Activated B cell treated with CpG ODN at 0.5 μM for 24 hours (primary cell): ENCODE measurements around the gene GRIA1. TPM values are rescaled to one million over a fixed set of nuclear protein-coding genes. Genes with fewer than 3 reads are reported as not detected.

Source experiments
- ATAC-seq: fragments of 200-7000 bp; cut with Tn5 transposase; one replicate; pipeline ENCODE4 v1.10.0; 2021; ENCODE audit warnings: low read depth, mild to moderate bottlenecking, moderate library complexity
- CTCF ChIA-PET: fragments of 350-600 bp; sonication (Branson Sonifier 250); formaldehyde crosslinking; loops from one replicate; lab custom pipeline; 2021; ENCODE audit warnings: antibody characterized with exemption; lab: Charles Lee
- POLR2A ChIA-PET: fragments of 350-600 bp; sonication (Branson Sonifier 250); formaldehyde crosslinking; loops from one replicate; lab custom pipeline; 2021; ENCODE audit warnings: antibody characterized with exemption; lab: Charles Lee
- DNase-seq: peaks from one replicate; pipeline ENCODE4 v3.0.0; 2022
- H3K27ac Mint-ChIP-seq: one replicate; pipeline ENCODE4 v1.8.0; 2020; ENCODE audit warnings: mixed read lengths
- H3K27me3 Mint-ChIP-seq: one replicate; pipeline ENCODE4 v1.8.0; 2021; ENCODE audit warnings: mixed read lengths
- H3K36me3 Mint-ChIP-seq: one replicate; pipeline ENCODE4 v1.8.0; 2021; ENCODE audit warnings: low read depth, mixed read lengths
- H3K4me1 Mint-ChIP-seq: one replicate; pipeline ENCODE4 v1.8.0; 2021; ENCODE audit warnings: mixed read lengths
- H3K4me3 Mint-ChIP-seq: one replicate; pipeline ENCODE4 v1.8.0; 2020; ENCODE audit warnings: mild to moderate bottlenecking, mixed read lengths
- H3K9me3 Mint-ChIP-seq: one replicate; pipeline ENCODE4 v1.8.0; 2020; ENCODE audit warnings: mixed read lengths
- CTCF ChIP-seq: fragments of 200-600 bp; IDR thresholded peaks from one replicate; pipeline ENCODE4 v1.8.0; 2022; ENCODE audit warnings: antibody characterized with exemption, mild to moderate bottlenecking
- intact Hi-C: fragments of 100-400 bp; cut with micrococcal nuclease; formaldehyde crosslinking; loops from one replicate; pipeline ENCODE4 v1.15.1; 2024
- total RNA-seq: library from RNA; stranded (reverse); gene quantifications from 2 replicates; pipeline ENCODE4 v1.2.3, GENCODE V29; 2022

The GRIA1 gene
- total RNA-seq, 1 donor from 2014 or later = not detected

- no peak overlapping the region for H3K27ac Mint-ChIP-seq
- no peak overlapping the region for H3K4me3 Mint-ChIP-seq
- ChIA-PET POLR2A (no interaction called here), CTCF (no interaction called here)
- intact Hi-C loops = no loop called here
- no peak for DNase-seq
- no peaks in the 10 kb centered on the region for H3K27me3 Mint-ChIP-seq
- H3K9me3 Mint-ChIP-seq = no peaks in the 10 kb centered on the region
- no peaks in the 10 kb centered on the region for H3K4me1 Mint-ChIP-seq
- no peaks in the 10 kb centered on the region for H3K36me3 Mint-ChIP-seq
- no peak for ATAC-seq
- no peak for TF ChIP-seq CTCF
Observed at GRCh38 chr5:153802050-153802821, 311.8 kb downstream of the GRIA1 start.

GRCh38 chr5:153807801-153808200, 317.3 kb downstream of the GRIA1 start:
- no peak overlapping the region for H3K27ac Mint-ChIP-seq
- no peaks in the 10 kb centered on the region for H3K9me3 Mint-ChIP-seq
- DNase-seq = no peak
- ChIA-PET POLR2A (no interaction called here), CTCF (no interaction called here)
- no peak for TF ChIP-seq CTCF
- intact Hi-C loops = no loop called here
- no peak overlapping the region for H3K4me3 Mint-ChIP-seq
- H3K27me3 Mint-ChIP-seq = no peaks in the 10 kb centered on the region
- H3K36me3 Mint-ChIP-seq = no peaks in the 10 kb centered on the region
- H3K4me1 Mint-ChIP-seq = no peaks in the 10 kb centered on the region
- no peak for ATAC-seq

GRCh38 chr5:153809166-153809565, 318.7 kb downstream of the GRIA1 start:
- no peaks in the 10 kb centered on the region for H3K9me3 Mint-ChIP-seq
- DNase-seq (no peak), ATAC-seq (no peak)
- no peak overlapping the region for H3K27ac Mint-ChIP-seq
- H3K4me1 Mint-ChIP-seq = no peaks in the 10 kb centered on the region
- no peak for TF ChIP-seq CTCF
- no peak overlapping the region for H3K4me3 Mint-ChIP-seq
- ChIA-PET POLR2A (no interaction called here), CTCF (no interaction called here)
- intact Hi-C loops = no loop called here
- no peaks in the 10 kb centered on the region for H3K36me3 Mint-ChIP-seq
- no peaks in the 10 kb centered on the region for H3K27me3 Mint-ChIP-seq

GRCh38 chr5:153813901-153814300, 323.4 kb downstream of the GRIA1 start:
- intact Hi-C loops = no loop called here
- Mint-ChIP-seq H3K36me3 (no peaks in the 10 kb centered on the region), H3K9me3 (no peaks in the 10 kb centered on the region), H3K27me3 (no peaks in the 10 kb centered on the region), H3K27ac (no peak overlapping the region), H3K4me3 (no peak overlapping the region), H3K4me1 (no peaks in the 10 kb centered on the region)
- no peak for TF ChIP-seq CTCF
- DNase-seq (no peak), ATAC-seq (no peak)
- CTCF ChIA-PET = no interaction called here
- POLR2A ChIA-PET = no interaction called here

- no peak for TF ChIP-seq CTCF
- H3K9me3 Mint-ChIP-seq = no peaks in the 10 kb centered on the region
- intact Hi-C loops = no loop called here
Observed at GRCh38 chr5:153816870-153817269, 326.4 kb downstream of the GRIA1 start.

More at GRCh38 chr5:153816870-153817269, 326.4 kb downstream of the GRIA1 start:
- Mint-ChIP-seq H3K4me3 (no peak overlapping the region), H3K36me3 (no peaks in the 10 kb centered on the region), H3K27me3 (no peaks in the 10 kb centered on the region), H3K27ac (no peak overlapping the region), H3K4me1 (no peaks in the 10 kb centered on the region)
- ATAC-seq (no peak), DNase-seq (no peak)
- ChIA-PET POLR2A (no interaction called here), CTCF (no interaction called here)
